ENCODE measurements around the gene SLC8A1.

GRCh38 chr2:40416486-40416885 is 35.4 kb downstream of the SLC8A1 start:
- TF ChIP-seq CTCF (IDR thresholded peaks at IDR 0.05) = no peak
- TF ChIP-seq POLR2A (IDR thresholded peaks at IDR 0.05) = no peak

All from breast epithelium (tissue), 3 donors.